KOPT-K1 (cell line): Measurements from ENCODE around the gene ACSS1.

Experiments
- H3K27ac ChIP-seq: fragments of 200-600 bp; sonication (generic); 2 replicates; pipeline ENCODE4 v1.5.1; 2016; ENCODE audit warnings: antibody characterized with exemption, mild to moderate bottlenecking, low read depth, low read length; ENCODE audit not compliant: poor library complexity, severe bottlenecking
- H3K36me3 ChIP-seq: fragments of 200-600 bp; sonication (generic); 2 replicates; pipeline ENCODE4 v1.5.1; 2017; ENCODE audit warnings: antibody characterized with exemption, mild to moderate bottlenecking, low read length, moderate library complexity; ENCODE audit not compliant: insufficient read depth
- H3K9me3 ChIP-seq: fragments of 200-600 bp; sonication (generic); 2 replicates; pipeline ENCODE4 v1.5.1; 2017; ENCODE audit warnings: antibody characterized with exemption, low read length, mild to moderate bottlenecking; ENCODE audit not compliant: insufficient read depth, poor library complexity, severe bottlenecking

The ACSS1 gene

GRCh38 chr20:25057234-25058050, 497 bp downstream of the ACSS1 start:
- Histone ChIP-seq H3K27ac (peak overlapping the region; percentile 79), H3K9me3 (no peaks in the 10 kb centered on the region), H3K36me3 (peaks cover 19% of the 10 kb centered on the region; the same call in 1 of the 2 replicates)

- H3K9me3 ChIP-seq, result no peaks in the 10 kb centered on the region
- H3K27ac ChIP-seq, result peak overlapping the region; percentile 79
- H3K36me3 ChIP-seq, result peaks cover 22% of the 10 kb centered on the region; the same call in 1 of the 2 replicates
These were observed 1.2 kb downstream of the ACSS1 start for GRCh38 chr20:25056690-25057233.

- Histone ChIP-seq H3K9me3 (no peaks in the 10 kb centered on the region), H3K27ac (peak overlapping the region; percentile 79), H3K36me3 (peaks cover 22% of the 10 kb centered on the region; the same call in 1 of the 2 replicates)
These were observed 2.0 kb downstream of the ACSS1 start for GRCh38 chr20:25055711-25056495.

- Histone ChIP-seq H3K9me3 (no peaks in the 10 kb centered on the region), H3K27ac (no peak overlapping the region), H3K36me3 (peaks cover 27% of the 10 kb centered on the region; the same call in 1 of the 2 replicates)
These were observed 2.8 kb downstream of the ACSS1 start for GRCh38 chr20:25054995-25055629.

- Histone ChIP-seq H3K9me3 (no peaks in the 10 kb centered on the region), H3K27ac (no peak overlapping the region)
These were observed 3.7 kb downstream of the ACSS1 start for GRCh38 chr20:25054096-25054820.

GRCh38 chr20:25053255-25054031, 4.5 kb downstream of the ACSS1 start:
- no peak overlapping the region for H3K27ac ChIP-seq
- peaks cover 32% of the 10 kb centered on the region; the same call in 1 of the 2 replicates for H3K36me3 ChIP-seq
- H3K9me3 ChIP-seq, result no peaks in the 10 kb centered on the region

More at GRCh38 chr20:25054096-25054820, 3.7 kb downstream of the ACSS1 start:
- H3K36me3 ChIP-seq, result peaks cover 29% of the 10 kb centered on the region; the same call in 1 of the 2 replicates

GRCh38 chr20:25052255-25053194, 5.4 kb downstream of the ACSS1 start:
- peaks cover 41% of the 10 kb centered on the region for H3K36me3 ChIP-seq
- H3K27ac ChIP-seq, result no peak overlapping the region
- H3K9me3 ChIP-seq, result no peaks in the 10 kb centered on the region

- peaks cover 51% of the 10 kb centered on the region for H3K36me3 ChIP-seq
- no peak overlapping the region for H3K27ac ChIP-seq
- no peaks in the 10 kb centered on the region for H3K9me3 ChIP-seq
These were observed 6.4 kb downstream of the ACSS1 start for GRCh38 chr20:25051386-25052155.

- H3K9me3 ChIP-seq, result no peaks in the 10 kb centered on the region
- no peak overlapping the region for H3K27ac ChIP-seq
- peaks cover 56% of the 10 kb centered on the region for H3K36me3 ChIP-seq
These were observed 7.2 kb downstream of the ACSS1 start for GRCh38 chr20:25050501-25051350.

GRCh38 chr20:25050082-25050481, 7.9 kb downstream of the ACSS1 start:
- no peaks in the 10 kb centered on the region for H3K9me3 ChIP-seq
- H3K36me3 ChIP-seq, result peaks cover 54% of the 10 kb centered on the region
- no peak overlapping the region for H3K27ac ChIP-seq

GRCh38 chr20:25049261-25050060, 8.5 kb downstream of the ACSS1 start:
- H3K9me3 ChIP-seq, result no peaks in the 10 kb centered on the region
- no peak overlapping the region for H3K27ac ChIP-seq
- H3K36me3 ChIP-seq, result peaks cover 52% of the 10 kb centered on the region
